ENCODE results near the gene PFKFB4. TPM values are rescaled to one million over a fixed set of nuclear protein-coding genes. Genes with fewer than 3 reads are reported as not detected.
A peak's percentile ranks its signal among the peaks of the same experiment; 100 is the strongest.

PFKFB4 gene
- 1 to 10 TPM; 2.4 to 4.3 (median 3.6) TPM for total RNA-seq
- 2.4 TPM for total RNA-seq (2013)

DNA sequence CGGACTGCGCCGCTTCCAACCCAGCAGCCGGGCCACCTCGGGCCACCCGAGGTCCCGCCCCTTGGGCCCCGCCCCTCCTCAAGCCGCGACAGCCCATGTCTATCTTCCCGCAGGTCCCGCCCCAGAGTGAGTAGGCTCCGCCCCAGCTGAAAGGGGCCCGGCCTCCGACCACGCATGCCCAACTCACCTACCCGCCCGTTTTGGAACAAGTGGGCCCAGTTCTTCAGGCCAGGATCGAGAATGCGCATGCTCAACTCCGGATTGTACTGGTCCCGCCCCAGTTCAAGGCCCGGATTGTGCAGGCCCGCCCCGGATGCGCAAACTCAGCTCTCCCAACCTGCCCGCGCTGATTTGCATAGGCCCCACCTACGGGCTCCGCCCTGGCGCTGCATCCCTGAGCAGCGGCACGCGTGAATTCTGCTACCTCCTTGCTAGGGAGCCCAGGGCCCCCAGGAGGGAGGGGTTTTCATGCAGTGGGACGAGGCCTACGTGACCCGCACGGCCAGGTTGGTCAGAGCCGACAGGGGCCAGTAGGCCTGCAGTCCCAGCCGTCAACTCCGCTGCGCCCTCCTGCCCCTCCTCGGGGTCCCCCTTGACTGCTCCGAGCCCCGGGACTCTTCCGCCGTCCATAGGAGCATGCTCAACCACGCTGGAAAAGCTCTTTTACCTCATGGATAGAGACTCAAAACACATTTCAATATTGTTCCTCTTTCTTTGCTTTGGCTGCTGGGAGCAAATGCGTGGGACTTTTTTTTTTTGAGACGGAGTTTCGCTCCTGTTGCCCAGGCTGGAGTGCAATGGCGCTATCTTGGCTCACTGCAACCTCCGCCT, at the start of gene PFKFB4:
Gene PFKFB4, minus strand, starts transcription at position 8 of the 831 bp plus-strand sequence. CDS start 26 bp downstream, outside the sequence.
- H3K36me3 Mint-ChIP-seq, result no peaks in the 10 kb centered on the region
- no peaks in the 10 kb centered on the region for H3K36me3 ChIP-seq (ENCODE audit: control insufficient read depth, insufficient read depth, low read length)
- no peaks in the 10 kb centered on the region for H3K27me3 ChIP-seq (ENCODE audit: control insufficient read depth, insufficient read depth, low read length)

DNA sequence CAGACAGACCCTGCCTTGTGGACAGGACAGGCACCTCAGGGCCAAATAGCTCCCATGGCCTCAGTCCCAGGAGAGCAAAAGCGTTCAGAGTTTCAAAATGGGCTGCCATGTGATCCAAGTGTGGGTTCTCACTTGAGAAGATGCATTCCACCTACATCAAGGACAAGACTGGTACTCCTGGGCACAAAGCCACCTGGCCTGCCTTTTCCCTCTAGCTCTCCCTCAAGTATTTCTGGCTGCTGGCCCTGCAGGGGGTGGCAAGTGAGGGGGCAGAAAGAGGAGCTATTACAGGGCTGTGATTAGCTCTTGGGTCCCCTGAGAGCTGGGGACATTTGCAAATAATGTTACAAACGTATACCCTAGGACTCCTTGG, 45.0 kb upstream of the PFKFB4 start:
- H3K9me3 ChIP-seq (ENCODE audit: control insufficient read depth, insufficient read depth, low read length), result no peaks in the 10 kb centered on the region
- 91% methylated on average over 2 of the region's 2 CpGs for WGBS (ENCODE audit: insufficient coverage)
- H3K27me3 Mint-ChIP-seq (ENCODE audit: low read depth in 2 of 2), result peaks cover 0 to 2% of the 10 kb centered on the region in 2 donors
- H3K4me3 Mint-ChIP-seq, result no peak overlapping the region
- DNase-seq (no peak), ATAC-seq (no peak)
- no peak overlapping the region for H3K27ac Mint-ChIP-seq
- no peaks in the 10 kb centered on the region for H3K36me3 Mint-ChIP-seq
- H3K9me3 Mint-ChIP-seq, result no peaks in the 10 kb centered on the region
- no peak overlapping the region for H3K27ac ChIP-seq (ENCODE audit: low read length)
- intact Hi-C loops (cut with micrococcal nuclease), result no loop called here
- H3K4me1 Mint-ChIP-seq, result peaks cover 0 to 11% of the 10 kb centered on the region in 2 donors
- H3K4me1 ChIP-seq (ENCODE audit: control insufficient read depth, insufficient read depth, low read length), result no peaks in the 10 kb centered on the region
- no peak overlapping the region for H3K4me3 ChIP-seq (ENCODE audit: low read length)
- H3K36me3 ChIP-seq (ENCODE audit: control insufficient read depth, insufficient read depth, low read length), result peaks cover 71% of the 10 kb centered on the region
- H3K27me3 ChIP-seq (ENCODE audit: control insufficient read depth, insufficient read depth, low read length), result no peaks in the 10 kb centered on the region
- TF ChIP-seq, protein P1, sequence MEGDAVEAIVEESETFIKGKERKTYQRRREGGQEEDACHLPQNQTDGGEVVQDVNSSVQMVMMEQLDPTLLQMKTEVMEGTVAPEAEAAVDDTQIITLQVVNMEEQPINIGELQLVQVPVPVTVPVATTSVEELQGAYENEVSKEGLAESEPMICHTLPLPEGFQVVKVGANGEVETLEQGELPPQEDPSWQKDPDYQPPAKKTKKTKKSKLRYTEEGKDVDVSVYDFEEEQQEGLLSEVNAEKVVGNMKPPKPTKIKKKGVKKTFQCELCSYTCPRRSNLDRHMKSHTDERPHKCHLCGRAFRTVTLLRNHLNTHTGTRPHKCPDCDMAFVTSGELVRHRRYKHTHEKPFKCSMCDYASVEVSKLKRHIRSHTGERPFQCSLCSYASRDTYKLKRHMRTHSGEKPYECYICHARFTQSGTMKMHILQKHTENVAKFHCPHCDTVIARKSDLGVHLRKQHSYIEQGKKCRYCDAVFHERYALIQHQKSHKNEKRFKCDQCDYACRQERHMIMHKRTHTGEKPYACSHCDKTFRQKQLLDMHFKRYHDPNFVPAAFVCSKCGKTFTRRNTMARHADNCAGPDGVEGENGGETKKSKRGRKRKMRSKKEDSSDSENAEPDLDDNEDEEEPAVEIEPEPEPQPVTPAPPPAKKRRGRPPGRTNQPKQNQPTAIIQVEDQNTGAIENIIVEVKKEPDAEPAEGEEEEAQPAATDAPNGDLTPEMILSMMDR (IDR thresholded peaks at IDR 0.05), result no peak

More for the DNA sequence above, at the start of gene PFKFB4:
- Mint-ChIP-seq H3K4me1 (peaks cover 20 to 38% of the 10 kb centered on the region in 2 donors), H3K9me3 (no peaks in the 10 kb centered on the region), H3K27me3 (ENCODE audit: low read depth in 2 of 2) (no peaks in the 10 kb centered on the region), H3K4me3 (peak within 1 kb of the TSS; percentile 93), H3K27ac (peak within 1 kb of the TSS; percentile 44 to 67)
- WGBS (ENCODE audit: insufficient coverage), result under 1% methylated on average over 53 of the region's 53 CpGs
- TF ChIP-seq, protein P1 (IDR thresholded peaks at IDR 0.05), result no peak
- H3K27ac ChIP-seq (ENCODE audit: low read length), result peak within 1 kb of the TSS; percentile 11
- ATAC-seq (peak; percentile 88 to 95 (median 88)), DNase-seq (peak; percentile 99 to 100)
- H3K4me3 ChIP-seq (ENCODE audit: low read length), result peak within 1 kb of the TSS; percentile 46
- no peaks in the 10 kb centered on the region for H3K9me3 ChIP-seq (ENCODE audit: control insufficient read depth, insufficient read depth, low read length)
- H3K4me1 ChIP-seq (ENCODE audit: control insufficient read depth, insufficient read depth, low read length), result peaks cover 52% of the 10 kb centered on the region
- intact Hi-C loops (cut with micrococcal nuclease), result loop anchor here (2.0 kb wide), 1 partner anchor 78 kb away; no protein-coding TSS in a partner anchor

DNA sequence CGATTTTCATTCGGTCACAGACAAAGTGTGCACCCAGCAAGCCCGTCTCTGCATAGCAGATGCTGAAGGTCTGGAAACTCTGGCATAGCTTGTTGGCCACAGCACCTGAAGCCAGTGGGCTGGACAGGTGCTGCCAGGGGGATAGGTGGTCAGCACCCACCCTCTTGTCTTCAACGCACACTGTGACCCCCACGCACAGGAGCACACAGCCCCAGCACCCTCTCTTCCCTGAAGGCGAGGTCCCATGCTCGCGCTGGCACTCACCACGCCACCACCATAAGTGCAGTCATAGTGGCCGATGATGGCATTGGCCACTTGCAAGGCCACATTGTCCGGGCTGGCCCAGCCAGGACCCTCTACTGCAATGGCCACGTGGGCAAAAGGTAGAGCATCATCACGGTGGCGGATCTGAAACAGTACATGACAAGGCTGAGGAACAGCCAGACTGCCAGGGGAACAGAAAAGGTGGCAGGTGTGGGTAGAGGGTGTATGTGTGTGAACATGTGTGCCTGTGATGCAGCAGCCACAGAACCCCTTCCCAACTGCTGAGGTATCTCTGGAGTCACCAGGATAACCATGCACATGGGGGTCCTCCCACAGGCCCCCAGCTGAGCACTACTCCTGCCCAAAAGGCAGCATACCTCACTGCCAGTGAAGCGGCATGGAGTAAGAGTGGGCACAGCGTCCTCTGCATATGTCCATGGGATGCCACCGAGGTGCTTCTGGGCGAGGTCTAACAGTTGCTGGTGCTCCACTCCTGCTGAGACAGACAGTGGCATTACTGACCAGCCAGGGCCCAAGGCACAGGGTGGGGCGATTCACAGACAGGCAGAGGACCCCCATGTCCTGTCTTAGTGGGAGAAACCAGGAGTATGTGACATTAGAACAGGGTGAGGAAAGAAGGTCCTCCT, 44.4 kb upstream of the PFKFB4 start:
- intact Hi-C loops (cut with micrococcal nuclease), result no loop called here
- Mint-ChIP-seq H3K27me3 (ENCODE audit: low read depth in 2 of 2) (peaks cover 5 to 7% of the 10 kb centered on the region in 2 donors), H3K36me3 (no peaks in the 10 kb centered on the region), H3K9me3 (no peaks in the 10 kb centered on the region), H3K4me3 (no peak overlapping the region), H3K4me1 (peaks cover 0 to 16% of the 10 kb centered on the region in 2 donors), H3K27ac (no peak overlapping the region)
- Histone ChIP-seq H3K27ac (ENCODE audit: low read length) (no peak overlapping the region), H3K27me3 (ENCODE audit: control insufficient read depth, insufficient read depth, low read length) (no peaks in the 10 kb centered on the region), H3K4me1 (ENCODE audit: control insufficient read depth, insufficient read depth, low read length) (no peaks in the 10 kb centered on the region), H3K36me3 (ENCODE audit: control insufficient read depth, insufficient read depth, low read length) (peaks cover 71% of the 10 kb centered on the region), H3K9me3 (ENCODE audit: control insufficient read depth, insufficient read depth, low read length) (no peaks in the 10 kb centered on the region), H3K4me3 (ENCODE audit: low read length) (no peak overlapping the region)
- TF ChIP-seq, protein P1 (IDR thresholded peaks at IDR 0.05), result no peak
- 98% methylated on average over 19 of the region's 19 CpGs for WGBS (ENCODE audit: insufficient coverage)
- DNase-seq (no peak), ATAC-seq (no peak)
